IPS-15b (cell line): ENCODE results near the gene ZBTB17.
A peak's percentile ranks its signal among the peaks of the same experiment; 100 is the strongest.

Source experiments
- H3K27me3 ChIP-seq: one replicate; pipeline ENCODE4 v1.6.1; 2013; ENCODE audit warnings: low read length; ENCODE audit not compliant: control insufficient read depth, insufficient read depth
- H3K36me3 ChIP-seq: one replicate; pipeline ENCODE4 v1.6.1; 2013; ENCODE audit warnings: low read length; ENCODE audit not compliant: control insufficient read depth, insufficient read depth
- H3K4me1 ChIP-seq: one replicate; pipeline ENCODE4 v1.6.1; 2013; ENCODE audit warnings: mild to moderate bottlenecking, low read length; ENCODE audit not compliant: control insufficient read depth, insufficient read depth
- H3K4me3 ChIP-seq: one replicate; pipeline ENCODE4 v1.5.1; 2013; ENCODE audit warnings: low read depth, low read length
- H3K9ac ChIP-seq: one replicate; pipeline ENCODE4 v1.6.1; 2013; ENCODE audit warnings: low read depth, mild to moderate bottlenecking, low read length
- H3K9me3 ChIP-seq: one replicate; pipeline ENCODE4 v1.6.1; 2013; ENCODE audit warnings: mild to moderate bottlenecking, low read length; ENCODE audit not compliant: control insufficient read depth, insufficient read depth

The ZBTB17 gene

GRCh38 chr1:15974855-15975254 lies 1.0 kb downstream of the ZBTB17 start:
- H3K4me3 ChIP-seq: peak overlapping the region; percentile 88
- no peaks in the 10 kb centered on the region for H3K36me3 ChIP-seq
- H3K4me1 ChIP-seq: peaks cover 8% of the 10 kb centered on the region
- no peaks in the 10 kb centered on the region for H3K27me3 ChIP-seq
- H3K9ac ChIP-seq: peak overlapping the region; percentile 41
- no peaks in the 10 kb centered on the region for H3K9me3 ChIP-seq

DNA sequence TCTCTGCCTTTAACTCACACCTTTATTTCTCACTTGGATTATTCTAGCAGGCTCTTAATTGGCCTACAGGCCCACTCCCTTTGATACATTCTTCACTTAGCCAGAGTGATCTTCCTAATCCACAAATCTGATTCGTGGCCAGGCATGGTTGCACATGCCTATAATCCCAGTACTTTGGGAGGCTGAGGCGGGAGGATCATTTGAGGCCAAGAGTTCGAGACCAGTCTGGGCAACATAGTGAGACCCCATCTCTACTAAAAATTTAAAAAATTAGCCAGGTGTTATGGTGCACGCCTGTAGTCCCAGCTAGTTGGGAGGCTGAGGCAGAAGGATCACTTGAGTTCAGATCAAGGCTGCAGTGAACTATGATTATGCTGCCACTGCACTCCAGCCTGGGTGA lies 2.1 kb downstream of the ZBTB17 start:
- Histone ChIP-seq H3K27me3 (no peaks in the 10 kb centered on the region), H3K4me3 (no peak overlapping the region), H3K36me3 (peaks cover 4% of the 10 kb centered on the region), H3K4me1 (peaks cover 8% of the 10 kb centered on the region), H3K9me3 (no peaks in the 10 kb centered on the region), H3K9ac (no peak overlapping the region)

DNA sequence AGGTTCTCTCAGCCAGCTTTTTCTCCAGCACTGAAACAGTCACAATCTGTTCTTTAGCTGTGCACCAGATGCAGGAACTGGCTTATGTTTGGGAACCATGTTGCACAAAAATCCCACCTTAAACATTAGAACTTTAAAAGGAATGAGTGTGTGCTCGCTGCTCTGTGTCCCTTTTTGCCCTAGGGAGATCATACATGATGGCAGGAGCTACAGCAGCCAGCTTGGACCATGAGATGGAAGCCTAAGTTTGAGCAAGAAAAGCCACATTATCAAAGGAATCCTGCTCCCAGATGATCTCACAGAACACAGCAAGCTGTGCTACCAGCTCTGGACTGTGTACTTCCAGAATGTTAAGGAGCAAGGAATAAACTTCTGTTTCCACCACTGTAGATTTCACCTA lies 3.5 kb downstream of the ZBTB17 start:
- H3K27me3 ChIP-seq: no peaks in the 10 kb centered on the region

DNA sequence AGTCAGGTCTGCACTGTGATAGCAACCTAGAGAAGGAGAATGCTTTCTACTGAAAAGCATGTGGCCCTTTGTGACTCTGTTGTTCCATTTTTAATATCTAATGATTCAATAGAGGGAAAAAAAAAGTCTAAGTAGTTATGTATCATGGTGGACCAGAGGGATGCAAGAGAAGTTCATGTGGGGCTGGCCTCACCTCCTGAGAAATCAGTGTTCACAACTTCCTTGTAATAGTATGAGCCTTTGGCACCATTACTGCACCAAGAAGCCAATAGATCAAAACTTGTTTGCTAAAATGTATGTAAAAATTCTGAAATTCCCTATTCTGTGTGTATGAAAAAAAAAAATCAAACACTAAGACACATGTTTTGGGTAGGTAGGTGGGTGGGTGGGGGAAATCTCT lies 5.0 kb downstream of the ZBTB17 start:
- no peaks in the 10 kb centered on the region for H3K27me3 ChIP-seq
- H3K4me3 ChIP-seq: no peak overlapping the region
- no peaks in the 10 kb centered on the region for H3K9me3 ChIP-seq
- peaks cover 4% of the 10 kb centered on the region for H3K36me3 ChIP-seq
- no peak overlapping the region for H3K9ac ChIP-seq
- peaks cover 4% of the 10 kb centered on the region for H3K4me1 ChIP-seq

More for the DNA sequence above, 3.5 kb downstream of the ZBTB17 start:
- Histone ChIP-seq H3K4me3 (no peak overlapping the region), H3K9me3 (no peaks in the 10 kb centered on the region), H3K36me3 (peaks cover 4% of the 10 kb centered on the region), H3K9ac (no peak overlapping the region), H3K4me1 (peaks cover 8% of the 10 kb centered on the region)

- Histone ChIP-seq H3K27me3 (no peaks in the 10 kb centered on the region), H3K4me1 (no peaks in the 10 kb centered on the region), H3K4me3 (no peak overlapping the region), H3K9ac (no peak overlapping the region), H3K36me3 (peaks cover 4% of the 10 kb centered on the region), H3K9me3 (no peaks in the 10 kb centered on the region)
Measured at GRCh38 chr1:15969321-15969880, 6.5 kb downstream of the ZBTB17 start.

GRCh38 chr1:15968172-15968571 lies 7.7 kb downstream of the ZBTB17 start:
- Histone ChIP-seq H3K9ac (no peak overlapping the region), H3K4me3 (no peak overlapping the region), H3K9me3 (no peaks in the 10 kb centered on the region), H3K36me3 (peaks cover 4% of the 10 kb centered on the region), H3K27me3 (no peaks in the 10 kb centered on the region), H3K4me1 (no peaks in the 10 kb centered on the region)

- no peaks in the 10 kb centered on the region for H3K9me3 ChIP-seq
- H3K9ac ChIP-seq: no peak overlapping the region
- no peaks in the 10 kb centered on the region for H3K4me1 ChIP-seq
- no peaks in the 10 kb centered on the region for H3K27me3 ChIP-seq
- no peak overlapping the region for H3K4me3 ChIP-seq
- peaks cover 4% of the 10 kb centered on the region for H3K36me3 ChIP-seq
Measured at GRCh38 chr1:15966956-15967344, 9.0 kb downstream of the ZBTB17 start.

DNA sequence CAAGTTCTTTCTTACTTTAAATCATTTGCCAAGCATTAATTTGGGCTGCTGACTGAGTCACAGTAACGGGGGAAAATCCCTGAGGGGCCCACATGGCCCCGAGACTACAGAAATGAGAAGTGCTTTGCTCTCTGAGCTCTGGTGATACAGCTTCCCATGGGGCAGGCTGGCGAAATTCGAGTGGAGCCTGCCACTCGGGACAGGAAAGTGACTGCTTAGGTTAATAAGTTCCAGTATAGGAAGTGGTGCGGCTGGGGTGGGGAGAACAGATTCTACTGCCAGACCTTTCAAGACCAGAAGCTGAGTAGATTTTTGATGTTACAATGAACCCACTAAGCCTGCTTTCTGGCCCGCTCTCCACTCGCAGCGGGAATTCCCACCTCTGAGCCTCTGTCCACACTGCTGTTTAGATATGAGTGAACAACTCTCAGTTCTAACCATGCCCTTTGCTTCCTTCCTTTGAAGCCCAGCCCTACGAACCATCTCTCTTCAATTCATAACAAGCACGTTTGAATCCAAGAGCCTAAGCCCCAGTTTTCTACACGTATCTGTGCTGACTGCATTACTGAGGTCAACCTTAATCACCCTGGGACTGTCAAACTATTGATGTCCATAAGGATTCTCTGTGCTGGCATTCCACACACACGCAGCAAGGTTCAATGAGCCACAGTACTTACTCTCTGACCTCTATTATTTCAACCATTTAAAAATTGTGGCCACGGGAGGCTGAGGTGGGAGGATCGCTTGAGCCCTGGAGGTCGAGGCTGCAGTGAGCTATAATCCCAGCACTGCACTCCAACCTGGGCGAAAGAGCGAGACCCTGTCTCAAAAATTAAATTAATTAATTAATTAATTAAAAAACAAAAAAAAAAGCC lies 9.6 kb downstream of the ZBTB17 start:
- Histone ChIP-seq H3K27me3 (no peaks in the 10 kb centered on the region), H3K9me3 (no peaks in the 10 kb centered on the region), H3K4me1 (peaks cover 1% of the 10 kb centered on the region), H3K9ac (no peak overlapping the region), H3K4me3 (no peak overlapping the region), H3K36me3 (peaks cover 4% of the 10 kb centered on the region)

GRCh38 chr1:15965228-15965767 lies 10.6 kb downstream of the ZBTB17 start:
- H3K9me3 ChIP-seq: no peaks in the 10 kb centered on the region
- H3K9ac ChIP-seq: no peak overlapping the region
- H3K36me3 ChIP-seq: peaks cover 4% of the 10 kb centered on the region
- peaks cover 4% of the 10 kb centered on the region for H3K4me1 ChIP-seq
- peaks cover 4% of the 10 kb centered on the region for H3K27me3 ChIP-seq
- no peak overlapping the region for H3K4me3 ChIP-seq

DNA sequence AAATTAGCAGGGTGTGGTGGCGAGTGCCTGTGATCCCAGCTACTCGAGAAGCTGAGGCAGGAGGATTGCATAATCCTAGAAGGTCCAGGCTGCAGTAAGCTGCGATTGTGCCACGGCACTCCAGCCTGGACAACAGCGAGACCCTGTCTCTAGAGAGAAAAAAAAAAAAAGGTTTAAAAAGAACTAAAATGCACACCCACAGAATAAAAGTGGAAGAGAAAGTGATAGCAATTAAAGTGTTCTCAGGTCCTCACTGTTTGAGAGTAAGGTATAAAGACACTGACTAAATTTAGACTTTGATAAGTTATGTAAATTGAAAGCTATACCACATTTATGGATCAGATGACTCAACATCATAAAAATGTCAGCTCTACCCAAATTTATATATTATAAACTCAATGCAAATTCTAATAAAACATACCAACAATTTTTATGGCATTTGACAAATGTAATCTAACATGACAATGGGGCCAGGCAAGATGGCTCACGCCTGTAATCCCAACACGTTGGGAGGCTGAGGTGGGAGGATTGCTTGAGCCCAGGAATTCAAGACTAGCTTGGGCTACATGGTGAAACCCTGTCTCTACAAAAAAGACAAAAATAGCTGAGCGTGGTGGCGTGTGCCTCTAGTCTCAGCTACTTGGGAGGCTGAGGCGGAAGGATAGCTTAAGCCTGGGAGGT lies 11.8 kb downstream of the ZBTB17 start:
- Histone ChIP-seq H3K4me3 (no peak overlapping the region), H3K9ac (no peak overlapping the region), H3K9me3 (no peaks in the 10 kb centered on the region), H3K36me3 (no peaks in the 10 kb centered on the region), H3K27me3 (peaks cover 8% of the 10 kb centered on the region), H3K4me1 (peaks cover 4% of the 10 kb centered on the region)

DNA sequence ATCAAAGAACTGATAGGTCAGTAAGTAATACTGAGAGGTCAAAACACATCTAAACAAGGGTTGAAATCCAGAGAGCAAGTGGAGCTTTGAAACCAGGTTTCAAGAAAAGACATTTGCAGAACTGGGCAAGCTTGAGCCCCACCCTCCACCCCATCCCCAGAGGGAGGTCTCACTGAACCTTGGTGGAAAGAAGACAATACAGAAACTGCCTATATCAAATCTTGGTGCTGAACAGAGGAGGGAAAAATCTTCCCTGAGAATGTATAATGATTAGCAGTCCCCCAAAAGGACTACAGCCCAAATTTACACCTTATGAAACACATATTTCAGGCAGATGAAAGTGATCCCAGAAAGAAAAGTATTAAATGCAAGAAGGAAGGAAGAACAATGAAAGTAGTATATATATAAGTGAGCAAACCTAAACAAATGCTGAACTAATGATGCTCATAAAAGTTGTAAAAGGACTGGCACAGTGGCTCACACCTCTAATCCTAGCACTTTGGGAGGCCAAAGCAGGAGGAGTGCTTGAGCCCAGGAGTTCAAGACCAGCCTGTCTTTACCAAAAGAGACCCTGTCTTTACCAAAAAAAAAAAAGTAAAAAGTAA lies 12.4 kb downstream of the ZBTB17 start:
- Histone ChIP-seq H3K27me3 (peaks cover 8% of the 10 kb centered on the region), H3K4me1 (peaks cover 4% of the 10 kb centered on the region), H3K9ac (no peak overlapping the region), H3K36me3 (no peaks in the 10 kb centered on the region), H3K9me3 (no peaks in the 10 kb centered on the region), H3K4me3 (no peak overlapping the region)
